H1 (cell line): ENCODE results near the gene DNAJC10. TPM values are rescaled to one million over a fixed set of nuclear protein-coding genes. Genes with fewer than 3 reads are reported as not detected.
"Not testable (repeated sequence)": the region's sequence is repeated elsewhere in the genome, so short reads cannot be mapped to it uniquely, and the experiment has no call there.

ENCODE experiments used
- CTCF ChIA-PET: fragments of 300-600 bp; sonication (Branson Sonifier 250); formaldehyde crosslinking; loops from one replicate; lab custom pipeline; 2021; ENCODE audit not compliant: partially characterized antibody; lab: Charles Lee
- POLR2A ChIA-PET: fragments of 300-600 bp; sonication (Branson Sonifier 250); formaldehyde crosslinking; loops from one replicate; lab custom pipeline; 2021; ENCODE audit warnings: inconsistent platforms; ENCODE audit not compliant: partially characterized antibody; lab: Charles Lee
- DNase-seq, 2 experiments: peaks; one replicate each; pipeline versions ENCODE4 v3.0.0 to v3.0.0-alpha.2; 2010 to 2022; ENCODE audit warnings: low spot score in 2 of 2, low read depth in 1 of 2, mixed read lengths in 1 of 2
- FAIRE-seq: peaks from 2 replicates; lab custom pipeline; 2011; peaks lifted over from hg19 to GRCh38; lab: Jason Lieb, UNC
- H2AFZ ChIP-seq: 2 replicates; pipeline ENCODE4 v1.8.1; 2012; ENCODE audit warnings: low read length, inconsistent platforms
- H2AK5ac ChIP-seq: 2 replicates; pipeline ENCODE4 v1.6.1; 2013; ENCODE audit warnings: low read depth, low read length
- H2BK120ac ChIP-seq: replicated peaks from 2 replicates; pipeline ENCODE3; 2013; ENCODE audit warnings: low read depth, low read length, inconsistent platforms
- H2BK12ac ChIP-seq: 2 replicates; pipeline ENCODE4 v1.6.1; 2013; ENCODE audit warnings: low read depth, low read length
- H2BK15ac ChIP-seq: 2 replicates; pipeline ENCODE4 v1.6.1; 2013; ENCODE audit warnings: low read length
- H2BK20ac ChIP-seq: 2 replicates; pipeline ENCODE4 v1.6.1; 2013; ENCODE audit warnings: low read length
- H2BK5ac ChIP-seq: 2 replicates; pipeline ENCODE4 v1.6.1; 2013; ENCODE audit warnings: low read depth, low read length
- H3K14ac ChIP-seq: 2 replicates; pipeline ENCODE4 v1.6.1; 2013; ENCODE audit warnings: inconsistent platforms; ENCODE audit not compliant: insufficient read length
- H3K18ac ChIP-seq: 2 replicates; pipeline ENCODE4 v1.6.1; 2013; ENCODE audit warnings: low read length; ENCODE audit errors: extremely low read depth
- H3K23ac ChIP-seq: 2 replicates; pipeline ENCODE4 v1.6.1; 2013; ENCODE audit warnings: inconsistent platforms; ENCODE audit not compliant: insufficient read length
- H3K23me2 ChIP-seq: 2 replicates; pipeline ENCODE4 v1.6.1; 2013; ENCODE audit warnings: low read depth, low read length
- H3K27ac ChIP-seq: 2 replicates; pipeline ENCODE4 v1.6.1; 2011; ENCODE audit warnings: low read depth, low read length, inconsistent platforms
- H3K27me3 ChIP-seq, 4 experiments: replicated peaks in 1 of 4; 1 replicate in 1 of 4; 2 replicates in 3 of 4; pipeline versions ENCODE4 v1.6.1 to v1.8.1; 2011 to 2013; ENCODE audit warnings: low read length in 3 of 4, mild to moderate bottlenecking in 3 of 4, inconsistent platforms in 2 of 4, mixed read lengths in 2 of 4, moderate library complexity in 1 of 4; ENCODE audit not compliant: control insufficient read depth in 3 of 4, insufficient read depth in 3 of 4; ENCODE audit errors: extremely low read depth in 1 of 4
- H3K36me3 ChIP-seq, 4 experiments: 2 replicates each; pipeline versions ENCODE4 v1.6.1 to v1.8.1; 2011 to 2013; ENCODE audit warnings: mild to moderate bottlenecking in 4 of 4, low read length in 3 of 4, moderate library complexity in 2 of 4, control low read depth in 1 of 4, inconsistent platforms in 1 of 4; ENCODE audit not compliant: insufficient read depth in 4 of 4, control insufficient read depth in 2 of 4
- H3K4ac ChIP-seq: replicated peaks from 2 replicates; pipeline ENCODE3; 2013; ENCODE audit warnings: low read length, low read depth, mixed read lengths, inconsistent platforms; ENCODE audit not compliant: insufficient read length
- H3K4me1 ChIP-seq, 4 experiments: replicated peaks in 1 of 4; 1 replicate in 1 of 4; 2 replicates in 3 of 4; pipeline versions ENCODE4 v1.6.1 to v1.8.1; 2011 to 2013; ENCODE audit warnings: low read length in 3 of 4, inconsistent platforms in 2 of 4, mixed read lengths in 1 of 4; ENCODE audit not compliant: insufficient read depth in 4 of 4, control insufficient read depth in 3 of 4
- H3K4me2 ChIP-seq, 2 experiments: 2 replicates each; pipeline versions ENCODE4 v1.6.1 to v1.8.1; 2011 to 2013; ENCODE audit warnings: low read depth in 2 of 2, low read length in 2 of 2, control low read depth in 1 of 2, inconsistent platforms in 1 of 2, mild to moderate bottlenecking in 1 of 2; ENCODE audit not compliant: insufficient read depth in 1 of 2
- H3K4me3 ChIP-seq, 4 experiments: fragments of 200-600, 300-600 bp in 1 of 4; sonication (generic), shearing (Covaris generic), sonication (Bioruptor Twin) in 1 of 4; 2 replicates each; pipeline versions ENCODE4 v1.5.1 to v1.8.1; 2011 to 2016; ENCODE audit warnings: low read length in 4 of 4, low read depth in 3 of 4, control low read depth in 2 of 4, inconsistent platforms in 2 of 4, mild to moderate bottlenecking in 2 of 4, mixed read lengths in 1 of 4, moderate library complexity in 1 of 4; ENCODE audit not compliant: insufficient read depth in 2 of 4; ENCODE audit errors: extremely low read depth in 1 of 4
- H3K56ac ChIP-seq: replicated peaks from 2 replicates; pipeline ENCODE3; 2013; ENCODE audit warnings: low read depth, mild to moderate bottlenecking, mixed read lengths, low read length, inconsistent platforms; ENCODE audit not compliant: insufficient read length
- H3K79me1 ChIP-seq: 2 replicates; pipeline ENCODE4 v1.6.1; 2013; ENCODE audit warnings: low read depth, low read length, control low read depth
- H3K79me2 ChIP-seq, 2 experiments: 2 replicates each; pipeline versions ENCODE4 v1.6.1 to v1.8.1; 2012 to 2013; ENCODE audit warnings: low read length in 2 of 2, mild to moderate bottlenecking in 2 of 2, inconsistent platforms in 1 of 2; ENCODE audit not compliant: insufficient read depth in 2 of 2, control insufficient read depth in 1 of 2
- H3K9ac ChIP-seq, 4 experiments: replicated peaks in 1 of 4; 1 replicate in 1 of 4; 2 replicates in 3 of 4; pipeline versions ENCODE4 v1.6.1 to v1.8.1; 2011 to 2013; ENCODE audit warnings: low read depth in 3 of 4, low read length in 3 of 4, control low read depth in 2 of 4, mild to moderate bottlenecking in 2 of 4, moderate library complexity in 2 of 4, inconsistent platforms in 1 of 4; ENCODE audit errors: extremely low read depth in 1 of 4
- H3K9me3 ChIP-seq, 2 experiments: 2 replicates each; pipeline versions ENCODE4 v1.6.1 to v1.8.1; 2012 to 2013; ENCODE audit warnings: mild to moderate bottlenecking in 2 of 2, moderate library complexity in 2 of 2, control low read depth in 1 of 2, inconsistent platforms in 1 of 2, low read depth in 1 of 2, low read length in 1 of 2, mixed read lengths in 1 of 2; ENCODE audit not compliant: insufficient read depth in 2 of 2
- H4K20me1 ChIP-seq, 2 experiments: replicated peaks in 1 of 2; 2 replicates each; pipeline versions ENCODE3 to v1.8.1; 2011 to 2013; ENCODE audit warnings: inconsistent platforms in 2 of 2, low read length in 2 of 2, mild to moderate bottlenecking in 1 of 2; ENCODE audit not compliant: insufficient read depth in 2 of 2, control insufficient read depth in 1 of 2
- H4K5ac ChIP-seq: 2 replicates; pipeline ENCODE4 v1.6.1; 2013; ENCODE audit warnings: low read length, low read depth, mixed read lengths, inconsistent platforms; ENCODE audit not compliant: insufficient read length
- H4K8ac ChIP-seq: 2 replicates; pipeline ENCODE4 v1.8.0; 2013; ENCODE audit warnings: mild to moderate bottlenecking, moderate library complexity, low read length, inconsistent platforms; ENCODE audit not compliant: insufficient read depth; ENCODE audit errors: extremely low read depth
- H4K91ac ChIP-seq: replicated peaks from 2 replicates; pipeline ENCODE3; 2013; ENCODE audit warnings: low read length, mixed read lengths, inconsistent platforms; ENCODE audit not compliant: insufficient read length
- WGBS, 2 experiments: shearing (Covaris generic) in 1 of 2; methylation state at CpG; one replicate each; pipeline versions ENCODE4 v1.1.6 to v1.1.7; 2013 to 2015; ENCODE audit warnings: low lambda C conversion rate in 2 of 2, mixed read lengths in 2 of 2, inconsistent platforms in 1 of 2, low coverage in 1 of 2, missing lambda C conversion rate in 1 of 2; ENCODE audit not compliant: insufficient replicate concordance in 2 of 2, insufficient coverage in 1 of 2, insufficient read length in 1 of 2; ENCODE audit errors: extremely low coverage in 1 of 2, missing lambda C conversion rate in 1 of 2; 5-methylcytosine and 5-hydroxymethylcytosine counted together
- polyA plus RNA-seq, 7 experiments: library from polyadenylated mRNA; depleted of rRNA in 3 of 7; stranded (reverse) in 5 of 7; unstranded in 2 of 7; fragments of >200 nt in 5 of 7; fragments of 200-250 nt in 2 of 7; gene quantifications; 1 replicate in 5 of 7; 2 replicates in 1 of 7; 4 replicates in 1 of 7; pipeline versions ENCODE4 v1.2.1 to v1.2.3, GENCODE V29; 2011 to 2013; ENCODE audit warnings: missing spikeins in 2 of 7, mixed read lengths in 2 of 7
- total RNA-seq: library from RNA; stranded (reverse); fragmentation: NEBNext Ultra II Directional; extraction: Animal tissue kit (Norgen Biotek cat#: 25700); gene quantifications from 2 replicates; pipeline ENCODE4 v1.2.1, GENCODE V29; 2021

DNAJC10 gene
- total and polyA plus RNA-seq, 2 of the 8 experiments (the other 6 are each of a cell fraction or from before 2014, with no cell fraction given), result 23.2 to 121 TPM

DNA sequence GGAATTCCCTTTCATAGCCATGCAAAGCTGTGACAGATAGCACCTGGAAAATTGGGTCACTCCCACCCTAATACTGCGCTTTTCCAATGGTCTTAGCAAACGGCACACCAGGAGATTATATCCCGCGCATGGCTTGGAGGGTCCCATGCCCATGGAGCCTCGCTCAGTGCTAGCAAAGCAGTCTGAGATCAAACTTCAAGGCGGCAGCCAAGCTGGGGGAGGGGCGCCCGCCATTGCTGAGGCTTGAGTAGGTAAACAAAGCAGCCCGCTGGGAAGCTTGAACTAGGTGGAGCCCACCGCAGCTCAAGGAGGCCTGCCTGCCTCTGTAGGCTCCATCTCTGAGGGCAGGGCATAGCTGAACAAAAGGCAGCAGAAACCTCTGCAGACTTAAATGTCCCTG, 29.3 kb upstream of the DNAJC10 start:
- H3K14ac ChIP-seq, H3K23ac ChIP-seq, H2AFZ ChIP-seq, H3K9ac ChIP-seq, H3K4me2 ChIP-seq, FAIRE-seq, H3K4me3 ChIP-seq, H3K27me3 ChIP-seq, H4K91ac ChIP-seq, H2AK5ac ChIP-seq, H3K18ac ChIP-seq, H3K79me1 ChIP-seq, H3K79me2 ChIP-seq, H3K56ac ChIP-seq, H3K36me3 ChIP-seq, H2BK20ac ChIP-seq, H2BK12ac ChIP-seq, H3K4me1 ChIP-seq, H2BK5ac ChIP-seq, H3K4ac ChIP-seq, H2BK15ac ChIP-seq, H4K20me1 ChIP-seq, DNase-seq, H2BK120ac ChIP-seq, H3K9me3 ChIP-seq, CTCF ChIA-PET, H3K23me2 ChIP-seq, H4K5ac ChIP-seq, POLR2A ChIA-PET, H4K8ac ChIP-seq, H3K27ac ChIP-seq: not testable (repeated sequence)
- WGBS, 2 experiments, result 83% methylated on average over 7 of the region's 10 CpGs; no CpG with 5 or more reads in 1 of the 2 experiments
